ENCODE data around the gene NAT8. TPM values are rescaled to one million over a fixed set of nuclear protein-coding genes. Genes with fewer than 3 reads are reported as not detected.

The NAT8 gene
- total and polyA plus RNA-seq, 2 of the 13 experiments (the other 11 are each of a cell fraction or from before 2014, with no cell fraction given) = 1.9 to 12.9 TPM

DNA sequence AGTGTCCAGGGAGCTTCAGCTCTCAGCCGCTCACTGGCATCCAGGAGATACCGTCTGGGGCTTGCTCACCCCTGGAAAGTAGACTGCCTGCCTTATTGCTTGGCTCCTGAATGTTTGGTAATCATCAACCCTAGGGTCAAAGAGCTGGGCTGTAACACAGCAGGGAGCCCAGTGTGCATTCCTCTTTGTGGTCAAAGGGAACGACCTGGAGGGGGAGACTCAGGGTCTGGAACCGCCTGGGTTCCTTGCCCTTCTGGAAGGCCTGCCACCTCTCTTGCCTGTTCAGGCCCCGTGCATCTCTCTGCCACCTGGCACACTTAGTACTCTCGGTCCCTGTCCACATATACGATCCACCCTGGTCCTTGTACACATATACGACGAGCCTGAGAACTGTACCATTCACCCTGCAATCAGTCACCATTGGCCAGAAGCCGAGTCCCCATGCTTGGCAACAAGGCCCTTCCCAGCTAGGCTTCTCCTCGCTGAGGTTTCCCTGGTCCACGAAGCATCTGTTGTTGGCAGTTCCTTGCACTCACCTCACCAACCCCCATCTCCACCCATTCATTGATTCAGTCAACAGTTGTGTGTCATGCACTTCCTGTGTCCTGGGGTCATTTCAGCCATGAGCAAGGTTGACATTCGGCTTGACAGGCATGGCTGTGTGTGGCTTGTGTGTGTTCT is at the start of gene NAT8 (continued):
- TF ChIP-seq, protein P1, sequence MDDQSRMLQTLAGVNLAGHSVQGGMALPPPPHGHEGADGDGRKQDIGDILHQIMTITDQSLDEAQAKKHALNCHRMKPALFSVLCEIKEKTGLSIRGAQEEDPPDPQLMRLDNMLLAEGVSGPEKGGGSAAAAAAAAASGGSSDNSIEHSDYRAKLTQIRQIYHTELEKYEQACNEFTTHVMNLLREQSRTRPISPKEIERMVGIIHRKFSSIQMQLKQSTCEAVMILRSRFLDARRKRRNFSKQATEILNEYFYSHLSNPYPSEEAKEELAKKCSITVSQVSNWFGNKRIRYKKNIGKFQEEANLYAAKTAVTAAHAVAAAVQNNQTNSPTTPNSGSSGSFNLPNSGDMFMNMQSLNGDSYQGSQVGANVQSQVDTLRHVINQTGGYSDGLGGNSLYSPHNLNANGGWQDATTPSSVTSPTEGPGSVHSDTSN (CRISPR knock-in tag; IDR thresholded peaks at IDR 0.05; ENCODE audit: borderline replicate concordance) = no peak
- TF ChIP-seq ZNF143 (CRISPR knock-in tag; IDR thresholded peaks at IDR 0.05) (no peak), ZBTB7A (CRISPR knock-in tag; IDR thresholded peaks at IDR 0.05) (no peak), TARDBP (CRISPR knock-in tag; IDR thresholded peaks at IDR 0.05) (peak; percentile 83; the same call in 1 of the 2 replicates), EHMT2 (IDR thresholded peaks at IDR 0.05; ENCODE audit: borderline replicate concordance, low read depth, low read length) (peak; percentile 79; the same call in 1 of the 2 replicates), FOXJ3 (CRISPR knock-in tag; IDR thresholded peaks at IDR 0.05; ENCODE audit: borderline replicate concordance) (no peak), ZBTB7B (CRISPR knock-in tag; IDR thresholded peaks at IDR 0.05) (no peak), ZNF746 (CRISPR knock-in tag; IDR thresholded peaks at IDR 0.05) (no peak), ZNF609 (CRISPR knock-in tag; IDR thresholded peaks at IDR 0.05; ENCODE audit: borderline replicate concordance) (peak; percentile 77), RERE (CRISPR knock-in tag; IDR thresholded peaks at IDR 0.05; ENCODE audit: low read depth) (peak; percentile 77; the same call in 1 of the 2 replicates), ZNF577 (CRISPR knock-in tag; IDR thresholded peaks at IDR 0.05; ENCODE audit: borderline replicate concordance, low read depth) (no peak), ETV6 (CRISPR knock-in tag; conservative IDR thresholded peaks at IDR 0.05) (no peak), EZH2 (conservative IDR thresholded peaks at IDR 0.05; ENCODE audit: low read depth, low read length) (no peak), ZNF598 (CRISPR knock-in tag; IDR thresholded peaks at IDR 0.05; ENCODE audit: borderline replicate concordance) (peak; percentile 82; the same call in 1 of the 2 replicates), HNRNPLL (IDR thresholded peaks at IDR 0.05; ENCODE audit: low read depth, low read length, poor library complexity, severe bottlenecking) (no peak)
